SK-N-SH (cell line): ENCODE measurements around the gene VAMP3. TPM values are rescaled to one million over a fixed set of nuclear protein-coding genes. Genes with fewer than 3 reads are reported as not detected.

Experiments
- CTCF ChIA-PET: fragments of 300-600, 350-600 bp; formaldehyde crosslinking; extraction: SDS; loops from one replicate; lab custom pipeline; 2021; lab: Yijun Ruan, JAX
- POLR2A ChIA-PET: fragments of 350-600 bp; sonication (Branson Sonifier 250); formaldehyde crosslinking; extraction: SDS; loops from one replicate; lab custom pipeline; 2020; ENCODE audit warnings: antibody characterized with exemption, inconsistent platforms; lab: Yijun Ruan, JAX
- DNase-seq: peaks from one replicate; pipeline ENCODE4 v3.0.0; 2012
- H2AFZ ChIP-seq: fragments of 200-600 bp; sonication (generic); 2 replicates; pipeline ENCODE4 v1.8.1; 2016; ENCODE audit warnings: antibody characterized with exemption, mild to moderate bottlenecking, low read depth
- H3F3A ChIP-seq: fragments of 200-600 bp; sonication (generic); replicated peaks from 2 replicates; pipeline ENCODE3; 2016; ENCODE audit warnings: antibody characterized with exemption, mild to moderate bottlenecking; ENCODE audit not compliant: insufficient read depth
- H3K27ac ChIP-seq, 2 experiments: fragments of 200-500 bp in 1 of 2; fragments of 200-600 bp in 1 of 2; sonication (Bioruptor generic) in 1 of 2; sonication (generic), shearing (Covaris generic) in 1 of 2; 2 replicates each; pipeline versions ENCODE4 v1.5.1 to v1.6.1; 2014 to 2016; ENCODE audit warnings: low read depth in 2 of 2, inconsistent platforms in 1 of 2, low read length in 1 of 2, mild to moderate bottlenecking in 1 of 2, mixed read lengths in 1 of 2
- H3K27me3 ChIP-seq: fragments of 200-600 bp; sonication (generic), shearing (Covaris generic); 2 replicates; pipeline ENCODE4 v1.6.1; 2016; ENCODE audit warnings: mixed run types; ENCODE audit not compliant: insufficient read depth
- H3K36me3 ChIP-seq, 2 experiments: fragments of 200-500 bp in 1 of 2; fragments of 200-600 bp in 1 of 2; sonication (Bioruptor generic) in 1 of 2; sonication (generic) in 1 of 2; replicated peaks in 1 of 2; 2 replicates each; pipeline versions ENCODE3 to v1.5.1; 2014 to 2016; ENCODE audit warnings: low read length in 1 of 2, mild to moderate bottlenecking in 1 of 2; ENCODE audit not compliant: insufficient read depth in 2 of 2, control insufficient read depth in 1 of 2
- H3K4me1 ChIP-seq, 2 experiments: fragments of 200-500 bp in 1 of 2; fragments of 200-600 bp in 1 of 2; sonication (Bioruptor generic) in 1 of 2; sonication (generic), shearing (Covaris generic) in 1 of 2; 2 replicates each; pipeline versions ENCODE4 v1.5.1 to v1.6.1; 2014 to 2016; ENCODE audit warnings: low read depth in 1 of 2, low read length in 1 of 2, mixed run types in 1 of 2; ENCODE audit not compliant: insufficient read depth in 2 of 2, control insufficient read depth in 1 of 2
- H3K4me2 ChIP-seq: fragments of 200-600 bp; sonication (generic), shearing (Covaris generic); 2 replicates; pipeline ENCODE4 v1.6.1; 2017; ENCODE audit warnings: mixed run types
- H3K4me3 ChIP-seq, 2 experiments: fragments of 200-500 bp in 1 of 2; fragments of 200-600 bp in 1 of 2; sonication (Bioruptor generic) in 1 of 2; sonication (generic), shearing (Covaris generic) in 1 of 2; 2 replicates each; pipeline versions ENCODE4 v1.5.1 to v1.8.1; 2014 to 2016; ENCODE audit warnings: low read depth in 2 of 2, inconsistent platforms in 1 of 2, low read length in 1 of 2, mild to moderate bottlenecking in 1 of 2, mixed read lengths in 1 of 2, moderate library complexity in 1 of 2
- H3K79me2 ChIP-seq: fragments of 200-600 bp; sonication (generic); 2 replicates; pipeline ENCODE4 v1.8.1; 2017; ENCODE audit warnings: mild to moderate bottlenecking; ENCODE audit not compliant: insufficient read depth
- H3K9ac ChIP-seq: fragments of 200-600 bp; sonication (generic); 2 replicates; pipeline ENCODE4 v1.6.1; 2017; ENCODE audit warnings: mixed run types
- H3K9me2 ChIP-seq: fragments of 200-600 bp; sonication (generic); 2 replicates; pipeline ENCODE4 v1.6.1; 2017; ENCODE audit warnings: mixed run types
- H3K9me3 ChIP-seq: fragments of 200-600 bp; sonication (generic); 2 replicates; pipeline ENCODE4 v1.6.1; 2017; ENCODE audit warnings: mixed run types, mild to moderate bottlenecking, moderate library complexity
- H4K20me1 ChIP-seq: fragments of 200-600 bp; sonication (generic); 2 replicates; pipeline ENCODE4 v1.6.1; 2017; ENCODE audit warnings: mild to moderate bottlenecking, mixed run types; ENCODE audit not compliant: insufficient read depth
- CHD2 ChIP-seq: fragments of 150-350 bp; IDR thresholded peaks from 2 replicates; pipeline ENCODE4 v1.6.1; 2018; ENCODE audit warnings: low read length; ENCODE audit not compliant: partially characterized antibody
- EP300 ChIP-seq, 2 experiments: IDR thresholded peaks; 2 replicates each; pipeline versions ENCODE4 v1.4.0 to v1.6.1; 2012; ENCODE audit warnings: borderline replicate concordance in 1 of 2, low read depth in 1 of 2, low read length in 1 of 2
- EZH2phosphoT487 ChIP-seq: fragments of 200-600 bp; sonication (generic); IDR thresholded peaks from 2 replicates; pipeline ENCODE4 v1.6.1; 2017; ENCODE audit warnings: low read depth, mixed run types, mild to moderate bottlenecking, antibody characterized with exemption, moderate library complexity, borderline replicate concordance
- FOXJ3 ChIP-seq: sonication (generic); formaldehyde crosslinking; IDR thresholded peaks from 2 replicates; pipeline ENCODE4 v1.5.1; 2020; ENCODE audit warnings: mild to moderate bottlenecking, missing genetic modification reagents
- GABPA ChIP-seq: IDR thresholded peaks from 2 replicates; pipeline ENCODE4 v1.4.0; 2012; ENCODE audit warnings: low read depth, mild to moderate bottlenecking
- GATA2 ChIP-seq: sonication (generic); formaldehyde crosslinking; IDR thresholded peaks from 2 replicates; pipeline ENCODE4 v1.5.0; 2020; ENCODE audit warnings: mild to moderate bottlenecking, missing genetic modification reagents
- JUND ChIP-seq: IDR thresholded peaks from 2 replicates; pipeline ENCODE4 v1.4.0; 2012
- MAX ChIP-seq: IDR thresholded peaks from 2 replicates; pipeline ENCODE4 v1.4.0; 2012; ENCODE audit warnings: low read depth
- NFIC ChIP-seq: IDR thresholded peaks from 2 replicates; pipeline ENCODE4 v1.4.0; 2012; ENCODE audit warnings: borderline replicate concordance
- NRF1 ChIP-seq: IDR thresholded peaks from 2 replicates; pipeline ENCODE4 v1.6.1; 2012; ENCODE audit warnings: low read depth, mild to moderate bottlenecking, low read length
- RAD21 ChIP-seq: IDR thresholded peaks from 2 replicates; pipeline ENCODE4 v1.6.1; 2012; ENCODE audit warnings: mild to moderate bottlenecking, low read length
- REST ChIP-seq: IDR thresholded peaks from 2 replicates; pipeline ENCODE4 v1.6.1; 2012; ENCODE audit warnings: mild to moderate bottlenecking, low read depth, low read length, moderate library complexity
- RXRA ChIP-seq: IDR thresholded peaks from 2 replicates; pipeline ENCODE4 v1.4.0; 2012; ENCODE audit warnings: low read depth, mild to moderate bottlenecking, borderline replicate concordance
- SIN3A ChIP-seq: IDR thresholded peaks from 2 replicates; pipeline ENCODE4 v1.6.1; 2012; ENCODE audit warnings: low read depth, mild to moderate bottlenecking, low read length, moderate library complexity, borderline replicate concordance
- SMC3 ChIP-seq: IDR thresholded peaks from 2 replicates; pipeline ENCODE4 v1.6.1; 2012; ENCODE audit warnings: low read depth, low read length, improper control_type of control experiment
- TAF1 ChIP-seq: IDR thresholded peaks from 2 replicates; pipeline ENCODE4 v1.6.1; 2012; ENCODE audit warnings: low read depth, mild to moderate bottlenecking, low read length, moderate library complexity, borderline replicate concordance
- TEAD4 ChIP-seq: IDR thresholded peaks from 2 replicates; pipeline ENCODE4 v1.4.0; 2012; ENCODE audit warnings: mild to moderate bottlenecking, borderline replicate concordance; ENCODE audit not compliant: insufficient read depth
- YY1 ChIP-seq: IDR thresholded peaks from 2 replicates; pipeline ENCODE4 v1.4.0; 2012; ENCODE audit warnings: low read depth, mild to moderate bottlenecking
- WGBS: methylation state at CpG from one replicate; pipeline ENCODE4 v1.1.6; 2017; ENCODE audit warnings: low lambda C conversion rate; 5-methylcytosine and 5-hydroxymethylcytosine counted together
- polyA plus RNA-seq, 3 experiments: library from polyadenylated mRNA; depleted of rRNA; stranded (reverse); fragments of >200 nt; gene quantifications; 2 replicates each; pipeline ENCODE4 v1.2.3, GENCODE V29; 2012
- TF ChIP-seq, protein P1 (sequence below): IDR thresholded peaks from 2 replicates; pipeline ENCODE4 v1.4.0; 2012; ENCODE audit warnings: low read depth, borderline replicate concordance
- TF ChIP-seq, protein P2 (sequence below): fragments of 150-350 bp; IDR thresholded peaks from 2 replicates; pipeline ENCODE4 v1.6.1; 2017; ENCODE audit warnings: antibody characterized with exemption, low read length, low read depth, borderline replicate concordance

VAMP3 gene
- polyA plus RNA-seq, 1 of the 3 experiments (the other 2 are of a cell fraction), result 96.4 TPM

DNA sequence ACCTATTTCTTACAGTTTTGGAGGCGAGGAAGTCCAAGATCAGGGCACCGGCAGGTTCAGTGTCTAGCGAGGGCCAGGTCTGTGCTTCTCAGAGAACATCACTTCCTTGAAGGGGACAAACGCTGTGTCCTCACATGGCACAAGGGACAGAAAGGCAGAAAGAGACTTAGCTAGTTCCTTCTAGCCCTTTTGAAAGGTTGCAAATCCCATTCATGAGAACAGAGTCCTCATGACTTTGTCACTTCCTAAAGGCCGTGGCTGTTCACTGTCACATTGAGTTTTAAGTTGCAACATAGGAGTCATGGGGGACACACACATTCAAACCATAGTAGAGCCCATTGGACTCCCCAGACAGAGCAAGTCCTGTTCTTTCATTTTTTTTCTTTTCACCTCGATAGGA is 40.4 kb downstream of the VAMP3 start (continued):
- TF ChIP-seq, protein P1, sequence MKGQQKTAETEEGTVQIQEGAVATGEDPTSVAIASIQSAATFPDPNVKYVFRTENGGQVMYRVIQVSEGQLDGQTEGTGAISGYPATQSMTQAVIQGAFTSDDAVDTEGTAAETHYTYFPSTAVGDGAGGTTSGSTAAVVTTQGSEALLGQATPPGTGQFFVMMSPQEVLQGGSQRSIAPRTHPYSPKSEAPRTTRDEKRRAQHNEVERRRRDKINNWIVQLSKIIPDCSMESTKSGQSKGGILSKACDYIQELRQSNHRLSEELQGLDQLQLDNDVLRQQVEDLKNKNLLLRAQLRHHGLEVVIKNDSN, result no peak
- TF ChIP-seq SIN3A (no peak), GABPA (no peak), YY1 (no peak)
- TF ChIP-seq, all 33 proteins: peak for 0

DNA sequence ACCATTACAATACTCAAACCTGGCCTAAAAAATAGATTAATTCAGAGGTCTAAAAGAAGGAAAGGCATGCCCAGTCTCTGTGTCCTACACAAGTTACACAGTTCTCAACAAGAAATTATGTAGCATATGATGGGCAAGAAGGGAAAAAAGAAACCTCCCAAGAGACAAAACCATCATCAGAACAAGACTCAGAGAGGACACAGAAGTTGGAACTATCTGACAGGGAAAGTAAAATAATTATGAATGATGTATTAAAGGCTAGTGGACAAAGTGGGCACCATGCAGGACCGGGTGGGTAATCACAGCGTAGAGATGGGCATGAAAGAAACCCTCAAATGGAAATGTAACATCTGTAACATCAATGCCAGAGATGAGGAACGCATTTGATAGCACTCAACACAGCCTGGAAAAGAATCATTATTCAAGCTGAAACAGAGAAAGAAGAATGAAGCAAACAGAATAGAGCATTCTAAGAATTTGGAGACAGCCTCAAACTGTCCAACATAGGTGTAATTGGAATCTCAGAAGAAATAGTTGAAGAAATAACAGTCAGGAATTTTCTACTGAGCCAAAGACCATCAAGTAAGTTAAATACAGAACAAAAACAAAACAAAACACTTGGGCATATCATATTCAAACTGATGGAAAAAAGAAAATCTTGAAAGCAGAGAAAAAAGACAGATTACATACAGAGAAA is 42.7 kb downstream of the VAMP3 start:
- Histone ChIP-seq H3K27ac (no peak overlapping the region), H3K9me3 (0 out of 2 replicates have a peak, but pooled peaks cover 11% of the 10 kb centered on the region), H4K20me1 (no peaks in the 10 kb centered on the region), H3K9me2 (no peaks in the 10 kb centered on the region), H3K4me1 (no peaks in the 10 kb centered on the region), H3K9ac (no peak overlapping the region), H3F3A (peaks cover 15% of the 10 kb centered on the region), H2AFZ (no peak overlapping the region), H3K36me3 (peaks cover 29 to 61% of the 10 kb centered on the region in 2 experiments), H3K27me3 (no peaks in the 10 kb centered on the region), H3K79me2 (no peaks in the 10 kb centered on the region), H3K4me2 (no peak overlapping the region), H3K4me3 (no peak overlapping the region)
- no peak for TF ChIP-seq RAD21
- no peak for TF ChIP-seq YY1
- TF ChIP-seq, protein P2, sequence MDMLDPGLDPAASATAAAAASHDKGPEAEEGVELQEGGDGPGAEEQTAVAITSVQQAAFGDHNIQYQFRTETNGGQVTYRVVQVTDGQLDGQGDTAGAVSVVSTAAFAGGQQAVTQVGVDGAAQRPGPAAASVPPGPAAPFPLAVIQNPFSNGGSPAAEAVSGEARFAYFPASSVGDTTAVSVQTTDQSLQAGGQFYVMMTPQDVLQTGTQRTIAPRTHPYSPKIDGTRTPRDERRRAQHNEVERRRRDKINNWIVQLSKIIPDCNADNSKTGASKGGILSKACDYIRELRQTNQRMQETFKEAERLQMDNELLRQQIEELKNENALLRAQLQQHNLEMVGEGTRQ, result no peak
- TF ChIP-seq NFIC, result no peak
- TF ChIP-seq RXRA, result no peak
- TF ChIP-seq SMC3, result no peak
- no peak for TF ChIP-seq MAX
- TF ChIP-seq EZH2phosphoT487, result no peak
- TF ChIP-seq TEAD4, result no peak
- TF ChIP-seq GATA2 (CRISPR knock-in tag), result no peak
- TF ChIP-seq TAF1, result no peak
- no peak for TF ChIP-seq CHD2
- no peak for TF ChIP-seq SIN3A
- no peak for TF ChIP-seq JUND
- no peak for TF ChIP-seq REST
- TF ChIP-seq FOXJ3 (CRISPR knock-in tag), result no peak
- TF ChIP-seq EP300 (IDR thresholded peaks at IDR 0.05; ENCODE audit: borderline replicate concordance in 1 of 2, low read depth in 1 of 2, low read length in 1 of 2), result no peak
- TF ChIP-seq NRF1, result no peak
- ChIA-PET CTCF (interaction anchor here (0.7 kb wide), 1 partner anchor 11 kb away, joined by 3 read pairs; no protein-coding TSS in a partner anchor), POLR2A (no interaction called here)
- 86% methylated on average over 3 of the region's 3 CpGs for WGBS
- no peak for DNase-seq
